ENCODE results near the gene KCP. TPM values are rescaled to one million over a fixed set of nuclear protein-coding genes. Genes with fewer than 3 reads are reported as not detected.

Gene KCP
- total RNA-seq, 2 experiments from 2014 or later: 1.4 to 2.3 TPM

DNA sequence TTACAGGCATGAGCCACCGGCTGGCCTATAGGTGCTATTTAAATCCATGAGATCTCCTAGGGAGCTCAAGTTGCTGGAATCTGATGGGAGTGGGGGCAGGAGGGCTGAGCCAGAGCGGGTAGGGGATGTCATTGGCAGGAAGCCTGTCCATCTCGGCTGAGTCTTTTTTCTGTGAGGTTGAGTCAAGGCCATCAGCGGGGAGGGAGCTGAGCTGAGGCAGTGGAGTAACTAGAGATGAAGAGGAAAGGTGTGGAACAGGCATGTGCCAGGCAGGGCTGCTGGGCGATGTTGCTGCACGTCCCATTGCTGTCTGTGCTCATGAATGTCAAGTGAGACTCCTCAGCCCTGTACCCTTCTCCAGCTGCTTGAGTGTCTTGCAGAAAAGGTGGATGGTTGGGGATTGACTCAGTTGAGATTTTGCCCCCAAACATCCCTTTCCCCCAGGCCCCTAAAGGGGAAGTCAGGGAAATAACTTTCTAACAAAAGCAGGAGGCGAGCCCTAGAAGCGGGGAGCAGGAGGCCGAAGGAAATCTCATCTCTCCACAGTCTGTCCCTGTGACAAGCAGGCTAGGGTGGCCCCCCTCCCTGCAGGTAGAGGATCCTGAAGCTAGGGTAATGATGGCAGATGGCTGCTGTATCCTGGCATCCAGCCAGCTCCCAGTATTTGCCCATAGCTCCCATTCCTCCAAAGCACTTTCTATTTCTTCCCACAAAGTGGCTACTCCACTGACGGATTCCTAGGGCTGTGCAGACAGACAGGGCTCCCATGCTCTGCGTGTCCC, 42.5 kb downstream of the KCP start:
- no peak for TF ChIP-seq EZH2phosphoT487 (IDR thresholded peaks at IDR 0.05; ENCODE audit: borderline replicate concordance, low read depth, low read length)
- TF ChIP-seq, protein P1, sequence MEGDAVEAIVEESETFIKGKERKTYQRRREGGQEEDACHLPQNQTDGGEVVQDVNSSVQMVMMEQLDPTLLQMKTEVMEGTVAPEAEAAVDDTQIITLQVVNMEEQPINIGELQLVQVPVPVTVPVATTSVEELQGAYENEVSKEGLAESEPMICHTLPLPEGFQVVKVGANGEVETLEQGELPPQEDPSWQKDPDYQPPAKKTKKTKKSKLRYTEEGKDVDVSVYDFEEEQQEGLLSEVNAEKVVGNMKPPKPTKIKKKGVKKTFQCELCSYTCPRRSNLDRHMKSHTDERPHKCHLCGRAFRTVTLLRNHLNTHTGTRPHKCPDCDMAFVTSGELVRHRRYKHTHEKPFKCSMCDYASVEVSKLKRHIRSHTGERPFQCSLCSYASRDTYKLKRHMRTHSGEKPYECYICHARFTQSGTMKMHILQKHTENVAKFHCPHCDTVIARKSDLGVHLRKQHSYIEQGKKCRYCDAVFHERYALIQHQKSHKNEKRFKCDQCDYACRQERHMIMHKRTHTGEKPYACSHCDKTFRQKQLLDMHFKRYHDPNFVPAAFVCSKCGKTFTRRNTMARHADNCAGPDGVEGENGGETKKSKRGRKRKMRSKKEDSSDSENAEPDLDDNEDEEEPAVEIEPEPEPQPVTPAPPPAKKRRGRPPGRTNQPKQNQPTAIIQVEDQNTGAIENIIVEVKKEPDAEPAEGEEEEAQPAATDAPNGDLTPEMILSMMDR (conservative IDR thresholded peaks at IDR 0.05; ENCODE audit: low read length): no peak
- intact Hi-C loops (cut with micrococcal nuclease; ENCODE audit: unreplicated experiment): no loop called here

GRCh38 chr7:128867241-128867640, 43.3 kb downstream of the KCP start:
- Histone ChIP-seq H3K27ac (ENCODE audit: low read depth, low read length, poor library complexity, severe bottlenecking) (no peak overlapping the region), H3K4me2 (ENCODE audit: low read length) (no peak overlapping the region), H3K4me3 (ENCODE audit: low read depth, low read length, poor library complexity, severe bottlenecking) (no peak overlapping the region), H2AFZ (ENCODE audit: low read length) (no peak overlapping the region), H3K79me2 (ENCODE audit: insufficient read depth, low read depth, low read length) (peaks cover 20% of the 10 kb centered on the region), H3K9me3 (ENCODE audit: low read length) (no peaks in the 10 kb centered on the region), H3K36me3 (ENCODE audit: insufficient read depth, low read length) (peaks cover 20% of the 10 kb centered on the region; the same call in 1 of the 2 replicates), H4K20me1 (ENCODE audit: insufficient read depth, low read length) (peaks cover 4% of the 10 kb centered on the region; the same call in 1 of the 2 replicates), H3K9me2 (ENCODE audit: insufficient read depth, low read length) (no peaks in the 10 kb centered on the region), H3K4me1 (ENCODE audit: insufficient read depth, low read length, poor library complexity, severe bottlenecking) (peaks cover 44% of the 10 kb centered on the region)
- CTCF ChIA-PET (ENCODE audit: unreplicated experiment): no interaction called here
- BruUV-seq (replicated peaks): no TSS peak
- POLR2A ChIA-PET: no interaction called here
- DNase-seq (ENCODE audit: low spot score): no peak
- intact Hi-C loops (cut with micrococcal nuclease; ENCODE audit: unreplicated experiment): no loop called here
- TF ChIP-seq EZH2phosphoT487 (IDR thresholded peaks at IDR 0.05; ENCODE audit: borderline replicate concordance, low read depth, low read length): no peak
- TF ChIP-seq, protein P1 (conservative IDR thresholded peaks at IDR 0.05; ENCODE audit: low read length): no peak

More for the DNA sequence above, 42.5 kb downstream of the KCP start:
- Histone ChIP-seq H3K4me2 (ENCODE audit: low read length) (no peak overlapping the region), H3K27ac (ENCODE audit: low read depth, low read length, poor library complexity, severe bottlenecking) (no peak overlapping the region), H3K9me3 (ENCODE audit: low read length) (no peaks in the 10 kb centered on the region), H2AFZ (ENCODE audit: low read length) (no peak overlapping the region), H3K4me1 (ENCODE audit: insufficient read depth, low read length, poor library complexity, severe bottlenecking) (peaks cover 42% of the 10 kb centered on the region), H3K36me3 (ENCODE audit: insufficient read depth, low read length) (peaks cover 20% of the 10 kb centered on the region; the same call in 1 of the 2 replicates), H3K79me2 (ENCODE audit: insufficient read depth, low read depth, low read length) (peaks cover 18% of the 10 kb centered on the region), H4K20me1 (ENCODE audit: insufficient read depth, low read length) (peaks cover 4% of the 10 kb centered on the region; the same call in 1 of the 2 replicates), H3K9me2 (ENCODE audit: insufficient read depth, low read length) (no peaks in the 10 kb centered on the region), H3K4me3 (ENCODE audit: low read depth, low read length, poor library complexity, severe bottlenecking) (no peak overlapping the region)
- POLR2A ChIA-PET: no interaction called here
- no TSS peak for BruUV-seq (replicated peaks)
- CTCF ChIA-PET (ENCODE audit: unreplicated experiment): no interaction called here
- DNase-seq (ENCODE audit: low spot score): no peak
